Measurements from ENCODE around the gene GPR152.

GPR152 gene

DNA sequence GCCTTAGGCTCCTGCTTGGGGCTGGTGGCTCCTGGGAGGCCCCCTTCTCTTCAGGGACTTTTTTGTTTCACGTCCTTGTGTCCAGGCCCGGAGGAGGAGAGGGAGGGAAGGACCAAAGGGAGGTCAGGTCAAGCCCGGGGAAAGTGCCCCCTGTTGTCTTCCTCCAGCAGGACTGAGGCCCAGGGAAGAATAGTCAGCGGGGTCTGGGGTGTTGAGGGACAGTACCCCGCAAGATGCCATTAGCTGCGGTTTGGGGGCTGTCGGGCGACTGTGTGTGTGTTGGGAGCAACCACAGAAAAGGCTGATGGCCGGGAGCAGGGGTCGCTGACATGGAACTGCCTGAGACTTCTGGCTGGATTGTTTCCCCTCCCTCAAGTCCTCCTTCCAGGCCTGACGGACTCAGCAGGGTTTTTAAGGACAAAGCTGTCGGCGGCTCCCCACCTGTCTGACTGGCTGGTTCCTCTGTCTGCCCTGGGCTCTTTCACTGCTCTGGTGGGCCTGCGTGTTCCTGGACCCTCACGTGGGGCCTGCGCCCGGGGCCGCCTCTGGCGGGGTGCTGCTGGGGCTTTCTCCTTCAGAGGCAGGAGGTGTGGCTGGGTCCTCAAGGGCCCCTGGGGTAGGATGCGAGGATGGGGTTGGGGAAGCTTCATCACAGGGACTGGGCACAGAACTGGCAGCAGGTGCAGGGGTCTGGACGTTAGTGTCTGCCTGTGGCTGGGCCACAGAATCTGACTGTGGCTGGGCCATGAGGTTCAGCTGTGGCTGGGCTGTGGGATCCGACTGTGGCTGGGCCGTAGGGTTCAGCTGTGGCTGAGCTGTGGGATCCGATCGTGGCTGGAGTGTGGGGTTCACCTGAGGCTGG, 1.5 kb downstream of the GPR152 start:
- Histone ChIP-seq H3K4me1 (ENCODE audit: insufficient read depth, low read length, severe bottlenecking) (peaks cover 36% of the 10 kb centered on the region), H4K20me1 (ENCODE audit: insufficient read depth, low read length) (no peaks in the 10 kb centered on the region), H3K27me3 (ENCODE audit: insufficient read depth, low read length) (no peaks in the 10 kb centered on the region), H3K27ac (ENCODE audit: low read depth, low read length, poor library complexity, severe bottlenecking) (peak overlapping the region; percentile 65), H3K9me2 (ENCODE audit: low read depth, low read length) (no peaks in the 10 kb centered on the region), H3K36me3 (ENCODE audit: insufficient read depth, low read length) (no peaks in the 10 kb centered on the region), H3K9ac (ENCODE audit: low read length) (no peak overlapping the region; the same call in 1 of the 2 replicates), H3K4me3 (ENCODE audit: low read depth, low read length, poor library complexity, severe bottlenecking) (no peak overlapping the region), H2AFZ (ENCODE audit: low read length) (no peak overlapping the region), H3F3A (ENCODE audit: insufficient read depth, low read length) (no peaks in the 10 kb centered on the region), H3K79me2 (ENCODE audit: insufficient read depth, low read length) (no peaks in the 10 kb centered on the region), H3K4me2 (ENCODE audit: low read length) (no peak overlapping the region), H3K9me3 (ENCODE audit: low read length) (no peaks in the 10 kb centered on the region)
- TF ChIP-seq EZH2 (IDR thresholded peaks at IDR 0.05; ENCODE audit: borderline replicate concordance, low read length): no peak

DNA sequence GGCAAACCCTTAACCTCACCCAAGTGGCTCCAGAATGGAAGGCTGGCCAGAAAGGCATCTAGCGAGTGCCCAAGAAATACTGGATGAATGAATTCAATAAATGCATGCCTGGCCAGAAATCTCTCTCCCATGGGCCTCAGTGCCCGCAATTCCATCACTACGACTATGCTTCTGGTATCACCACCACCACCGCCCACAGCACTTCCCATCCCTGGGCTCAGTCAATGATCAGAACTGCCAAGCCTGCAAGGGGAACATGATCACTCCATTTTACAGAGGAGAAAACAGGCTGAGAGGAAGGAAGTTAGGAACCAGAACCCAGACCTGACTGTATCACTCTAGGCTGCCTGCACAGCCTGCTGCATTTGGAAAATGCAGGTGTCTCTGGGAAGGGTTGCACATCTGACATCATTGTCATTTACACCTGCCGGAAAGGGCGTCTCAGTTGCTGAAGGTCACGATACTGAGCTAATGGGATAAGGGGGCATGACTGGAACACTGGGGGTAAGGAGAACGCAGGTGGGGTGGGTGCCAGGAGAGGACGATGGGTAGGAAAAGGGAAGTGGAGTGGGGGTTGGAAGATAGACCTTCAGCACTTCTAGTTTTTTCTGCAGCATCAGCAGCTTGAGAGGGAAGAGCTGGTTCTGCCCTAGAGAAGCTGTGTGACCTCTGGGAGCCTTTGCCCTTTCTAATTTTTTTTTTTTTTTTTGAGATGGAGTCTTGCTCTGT, 3.2 kb downstream of the GPR152 start:
- Histone ChIP-seq H4K20me1 (ENCODE audit: insufficient read depth, low read length) (no peaks in the 10 kb centered on the region), H3K9me3 (ENCODE audit: low read length) (no peaks in the 10 kb centered on the region), H3K4me1 (ENCODE audit: insufficient read depth, low read length, severe bottlenecking) (peaks cover 54% of the 10 kb centered on the region), H2AFZ (ENCODE audit: low read length) (no peak overlapping the region), H3K27me3 (ENCODE audit: insufficient read depth, low read length) (no peaks in the 10 kb centered on the region), H3K79me2 (ENCODE audit: insufficient read depth, low read length) (no peaks in the 10 kb centered on the region), H3K9ac (ENCODE audit: low read length) (no peak overlapping the region), H3K4me3 (ENCODE audit: low read depth, low read length, poor library complexity, severe bottlenecking) (no peak overlapping the region), H3K9me2 (ENCODE audit: low read depth, low read length) (no peaks in the 10 kb centered on the region), H3K36me3 (ENCODE audit: insufficient read depth, low read length) (no peaks in the 10 kb centered on the region), H3F3A (ENCODE audit: insufficient read depth, low read length) (no peaks in the 10 kb centered on the region), H3K4me2 (ENCODE audit: low read length) (peak overlapping the region; percentile 10; the same call in 1 of the 2 replicates), H3K27ac (ENCODE audit: low read depth, low read length, poor library complexity, severe bottlenecking) (peak overlapping the region; percentile 65)
- TF ChIP-seq EZH2 (IDR thresholded peaks at IDR 0.05; ENCODE audit: borderline replicate concordance, low read length): no peak
- TF ChIP-seq, protein P1, sequence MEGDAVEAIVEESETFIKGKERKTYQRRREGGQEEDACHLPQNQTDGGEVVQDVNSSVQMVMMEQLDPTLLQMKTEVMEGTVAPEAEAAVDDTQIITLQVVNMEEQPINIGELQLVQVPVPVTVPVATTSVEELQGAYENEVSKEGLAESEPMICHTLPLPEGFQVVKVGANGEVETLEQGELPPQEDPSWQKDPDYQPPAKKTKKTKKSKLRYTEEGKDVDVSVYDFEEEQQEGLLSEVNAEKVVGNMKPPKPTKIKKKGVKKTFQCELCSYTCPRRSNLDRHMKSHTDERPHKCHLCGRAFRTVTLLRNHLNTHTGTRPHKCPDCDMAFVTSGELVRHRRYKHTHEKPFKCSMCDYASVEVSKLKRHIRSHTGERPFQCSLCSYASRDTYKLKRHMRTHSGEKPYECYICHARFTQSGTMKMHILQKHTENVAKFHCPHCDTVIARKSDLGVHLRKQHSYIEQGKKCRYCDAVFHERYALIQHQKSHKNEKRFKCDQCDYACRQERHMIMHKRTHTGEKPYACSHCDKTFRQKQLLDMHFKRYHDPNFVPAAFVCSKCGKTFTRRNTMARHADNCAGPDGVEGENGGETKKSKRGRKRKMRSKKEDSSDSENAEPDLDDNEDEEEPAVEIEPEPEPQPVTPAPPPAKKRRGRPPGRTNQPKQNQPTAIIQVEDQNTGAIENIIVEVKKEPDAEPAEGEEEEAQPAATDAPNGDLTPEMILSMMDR (IDR thresholded peaks at IDR 0.05; ENCODE audit: low read length): no peak

DNA sequence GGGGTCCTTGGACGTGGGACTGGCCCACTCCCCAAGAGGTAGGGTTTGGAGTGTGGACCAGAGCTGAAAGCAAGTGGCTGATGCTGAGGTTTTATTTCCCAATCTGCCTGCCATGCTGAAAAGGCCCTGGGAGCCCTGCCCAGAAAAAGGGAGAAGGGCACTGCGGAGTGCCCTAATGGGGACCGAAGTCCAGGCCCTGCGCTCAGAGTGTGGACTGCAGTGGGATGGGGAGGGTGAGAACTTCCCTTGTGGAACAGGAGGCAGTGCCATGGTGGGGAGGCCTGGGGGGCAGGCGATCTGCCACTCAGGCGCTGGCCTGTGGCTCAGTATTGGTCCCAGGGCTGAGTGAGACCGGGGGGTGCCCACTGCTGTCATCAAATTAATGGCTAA, 4.3 kb downstream of the GPR152 start:
- no peak overlapping the region for H3K27ac ChIP-seq (ENCODE audit: low read depth, low read length, poor library complexity, severe bottlenecking)
- H4K20me1 ChIP-seq (ENCODE audit: insufficient read depth, low read length): no peaks in the 10 kb centered on the region
- H3K9me2 ChIP-seq (ENCODE audit: low read depth, low read length): no peaks in the 10 kb centered on the region
- H3K9me3 ChIP-seq (ENCODE audit: low read length): no peaks in the 10 kb centered on the region
- H3K4me1 ChIP-seq (ENCODE audit: insufficient read depth, low read length, severe bottlenecking): peaks cover 62% of the 10 kb centered on the region
- no peak overlapping the region for H3K4me2 ChIP-seq (ENCODE audit: low read length)
- no peak for TF ChIP-seq EZH2 (IDR thresholded peaks at IDR 0.05; ENCODE audit: borderline replicate concordance, low read length)
- TF ChIP-seq, protein P1 (IDR thresholded peaks at IDR 0.05; ENCODE audit: low read length): no peak
- H3K9ac ChIP-seq (ENCODE audit: low read length): no peak overlapping the region
- H3K79me2 ChIP-seq (ENCODE audit: insufficient read depth, low read length): no peaks in the 10 kb centered on the region
- H2AFZ ChIP-seq (ENCODE audit: low read length): no peak overlapping the region
- no peaks in the 10 kb centered on the region for H3F3A ChIP-seq (ENCODE audit: insufficient read depth, low read length)
- no peak overlapping the region for H3K4me3 ChIP-seq (ENCODE audit: low read depth, low read length, poor library complexity, severe bottlenecking)
- no peaks in the 10 kb centered on the region for H3K27me3 ChIP-seq (ENCODE audit: insufficient read depth, low read length)
- H3K36me3 ChIP-seq (ENCODE audit: insufficient read depth, low read length): no peaks in the 10 kb centered on the region

All from OCI-LY1 (cell line).